ENCODE data around the gene RNF166. TPM values are rescaled to one million over a fixed set of nuclear protein-coding genes. Genes with fewer than 3 reads are reported as not detected.

Gene RNF166
- total and polyA plus RNA-seq, 2 donors (not counting 3 experiments of a cell fraction or from before 2014, with no cell fraction given): 27.6 to 38.8 TPM

DNA sequence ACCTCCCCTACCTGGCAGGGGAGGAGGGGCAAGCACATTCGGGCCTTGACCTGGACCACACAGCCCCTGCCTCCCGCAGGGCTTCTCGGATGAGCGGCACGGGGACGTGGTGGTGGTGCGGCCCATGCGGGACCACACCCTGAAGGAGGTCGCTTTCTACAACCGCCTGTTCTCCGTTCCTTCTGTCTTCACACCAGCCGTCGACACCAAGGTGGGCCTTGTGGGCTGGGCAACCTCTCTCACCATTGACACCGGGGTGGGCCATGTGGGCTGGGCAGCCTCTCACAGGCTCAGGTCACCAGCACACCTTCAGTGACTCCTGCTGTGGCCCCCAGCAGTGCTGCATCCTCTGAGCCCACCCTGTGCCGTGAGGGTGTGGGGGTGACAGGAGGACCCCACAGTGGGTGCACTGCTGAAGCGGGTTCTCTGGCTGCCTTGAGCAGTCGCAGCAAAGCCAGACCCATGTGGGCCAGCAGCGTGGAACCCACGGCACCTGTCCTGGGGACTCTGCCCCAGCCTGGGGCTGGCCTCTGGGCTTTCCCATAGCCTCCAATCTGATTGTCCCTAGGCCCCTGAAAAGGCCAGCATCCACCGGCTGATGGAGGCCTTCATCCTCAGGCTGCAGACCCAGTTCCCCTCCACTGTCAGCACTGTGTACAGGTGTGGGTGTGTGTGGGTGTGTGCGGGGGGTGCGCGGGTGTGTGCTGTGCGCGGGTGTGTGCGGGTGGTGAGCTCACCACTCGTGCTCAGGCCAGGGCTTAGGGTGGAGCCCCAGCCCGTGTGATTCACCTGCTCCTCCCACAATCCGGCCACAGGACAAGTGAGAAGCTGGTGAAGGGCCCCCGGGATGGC lies 7.6 kb upstream of the RNF166 start:
- dilution Hi-C loops (cut with MboI; ENCODE audit: extremely low pct_ligation_motif_present, low sequenced_read_pairs): no loop called here
- H3K9me1 ChIP-seq (replicated peaks; ENCODE audit: control insufficient read depth, extremely low read depth, insufficient read depth, low read length): no peaks in the 10 kb centered on the region
- H3K4me2 ChIP-seq (ENCODE audit: insufficient read depth, low read length): no peak overlapping the region
- H3K79me2 ChIP-seq (ENCODE audit: control insufficient read depth, insufficient read depth, low read length): peaks cover 8% of the 10 kb centered on the region
- no peaks in the 10 kb centered on the region for H3K4me1 ChIP-seq (ENCODE audit: control insufficient read depth, extremely low read depth, insufficient read depth, low read length)
- no peak for DNase-seq (ENCODE audit: low read depth, low spot score)
- no TSS peak for BruUV-seq (replicated peaks)
- intact Hi-C loops (cut with micrococcal nuclease): no loop called here
- no peak overlapping the region for H3K27ac ChIP-seq (ENCODE audit: insufficient read depth, low read depth, low read length)
- TF ChIP-seq JUN (IDR thresholded peaks at IDR 0.05; ENCODE audit: borderline replicate concordance, insufficient read depth, insufficient read length, low read depth) (no peak), FOS (IDR thresholded peaks at IDR 0.05; ENCODE audit: borderline replicate concordance, insufficient read depth, low read length) (no peak), POLR2AphosphoS5 (IDR thresholded peaks at IDR 0.05; ENCODE audit: insufficient read depth, low read depth, low read length) (no peak), MYC (IDR thresholded peaks at IDR 0.05; ENCODE audit: low read depth, low read length) (no peak), GATA2 (IDR thresholded peaks at IDR 0.05; ENCODE audit: insufficient read depth, insufficient read length, low read depth, low read length) (no peak), EZH2 (IDR thresholded peaks at IDR 0.05; ENCODE audit: borderline replicate concordance, low read depth, low read length, severe bottlenecking) (no peak)
- TF ChIP-seq, protein P1, sequence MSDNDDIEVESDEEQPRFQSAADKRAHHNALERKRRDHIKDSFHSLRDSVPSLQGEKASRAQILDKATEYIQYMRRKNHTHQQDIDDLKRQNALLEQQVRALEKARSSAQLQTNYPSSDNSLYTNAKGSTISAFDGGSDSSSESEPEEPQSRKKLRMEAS (IDR thresholded peaks at IDR 0.05; ENCODE audit: insufficient read depth, insufficient read length): no peak
- TF ChIP-seq, protein P2, sequence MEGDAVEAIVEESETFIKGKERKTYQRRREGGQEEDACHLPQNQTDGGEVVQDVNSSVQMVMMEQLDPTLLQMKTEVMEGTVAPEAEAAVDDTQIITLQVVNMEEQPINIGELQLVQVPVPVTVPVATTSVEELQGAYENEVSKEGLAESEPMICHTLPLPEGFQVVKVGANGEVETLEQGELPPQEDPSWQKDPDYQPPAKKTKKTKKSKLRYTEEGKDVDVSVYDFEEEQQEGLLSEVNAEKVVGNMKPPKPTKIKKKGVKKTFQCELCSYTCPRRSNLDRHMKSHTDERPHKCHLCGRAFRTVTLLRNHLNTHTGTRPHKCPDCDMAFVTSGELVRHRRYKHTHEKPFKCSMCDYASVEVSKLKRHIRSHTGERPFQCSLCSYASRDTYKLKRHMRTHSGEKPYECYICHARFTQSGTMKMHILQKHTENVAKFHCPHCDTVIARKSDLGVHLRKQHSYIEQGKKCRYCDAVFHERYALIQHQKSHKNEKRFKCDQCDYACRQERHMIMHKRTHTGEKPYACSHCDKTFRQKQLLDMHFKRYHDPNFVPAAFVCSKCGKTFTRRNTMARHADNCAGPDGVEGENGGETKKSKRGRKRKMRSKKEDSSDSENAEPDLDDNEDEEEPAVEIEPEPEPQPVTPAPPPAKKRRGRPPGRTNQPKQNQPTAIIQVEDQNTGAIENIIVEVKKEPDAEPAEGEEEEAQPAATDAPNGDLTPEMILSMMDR (IDR thresholded peaks at IDR 0.05; ENCODE audit: extremely low read depth in 1 of 2, insufficient read depth in 1 of 2, low read depth in 1 of 2, low read length in 2 of 2): no peak
- no peaks in the 10 kb centered on the region for H3K27me3 ChIP-seq (ENCODE audit: control insufficient read depth in 2 of 2, insufficient read depth in 2 of 2, low read length in 2 of 2)
- H3K9me3 ChIP-seq (replicated peaks; ENCODE audit: control insufficient read depth, insufficient read depth, low read length): no peaks in the 10 kb centered on the region
- ChIA-PET POLR2A (no interaction called here), CTCF (interaction anchor here (2.3 kb wide), 1 partner anchor 24 kb away, joined by 10 read pairs; no protein-coding TSS in a partner anchor)
- H3K4me3 ChIP-seq (replicated peaks in 1 of 3; ENCODE audit: insufficient read depth in 1 of 3, low read depth in 1 of 3, low read length in 3 of 3): no peak overlapping the region
- no peak for FAIRE-seq
- no peaks in the 10 kb centered on the region for H4K20me1 ChIP-seq (replicated peaks; ENCODE audit: control insufficient read depth, extremely low read depth, insufficient read depth, low read length)
- H3K36me3 ChIP-seq (ENCODE audit: control insufficient read depth in 2 of 2, extremely low read depth in 1 of 2, insufficient read depth in 2 of 2, low read length in 2 of 2): peaks cover 16 to 50% of the 10 kb centered on the region in 2 experiments
- H2AFZ ChIP-seq (ENCODE audit: low read depth, low read length): no peak overlapping the region
- H3K9ac ChIP-seq (replicated peaks; ENCODE audit: extremely low read depth, insufficient read depth, low read length): no peak overlapping the region

Data from endothelial cell of umbilical vein (primary cell).